ENCODE measurements around the gene TM9SF1. TPM values are rescaled to one million over a fixed set of nuclear protein-coding genes. Genes with fewer than 3 reads are reported as not detected.

Gene TM9SF1
- total RNA-seq, 1 donor from 2014 or later, result 37.3 TPM

DNA sequence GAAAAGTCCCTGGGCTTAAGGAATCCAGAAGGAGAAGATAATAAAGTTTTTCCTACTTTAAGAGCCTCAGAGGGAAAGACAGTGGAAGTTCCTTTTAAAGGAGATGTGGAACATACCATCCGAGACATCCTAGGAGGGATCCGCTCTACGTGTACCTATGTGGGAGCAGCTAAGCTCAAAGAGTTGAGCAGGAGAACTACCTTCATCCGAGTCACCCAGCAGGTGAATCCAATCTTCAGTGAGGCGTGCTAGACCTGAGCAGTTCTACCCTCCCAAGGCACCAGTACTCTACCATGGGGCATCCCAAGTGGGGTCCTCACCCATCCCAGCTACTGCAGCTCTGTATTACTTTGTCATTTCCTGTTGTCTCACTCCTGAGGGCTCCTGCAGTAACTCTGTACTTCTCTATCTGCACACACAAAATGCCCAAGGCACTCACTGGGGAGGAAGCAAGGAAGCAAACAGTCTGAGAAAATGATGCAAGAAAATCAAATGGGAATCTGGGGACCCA lies 43.3 kb upstream of the TM9SF1 start:
- no peak for TF ChIP-seq POLR2AphosphoS5 (IDR thresholded peaks at IDR 0.05; ENCODE audit: insufficient read depth in 1 of 2, low read depth in 1 of 2)
- TF ChIP-seq, protein P1, sequence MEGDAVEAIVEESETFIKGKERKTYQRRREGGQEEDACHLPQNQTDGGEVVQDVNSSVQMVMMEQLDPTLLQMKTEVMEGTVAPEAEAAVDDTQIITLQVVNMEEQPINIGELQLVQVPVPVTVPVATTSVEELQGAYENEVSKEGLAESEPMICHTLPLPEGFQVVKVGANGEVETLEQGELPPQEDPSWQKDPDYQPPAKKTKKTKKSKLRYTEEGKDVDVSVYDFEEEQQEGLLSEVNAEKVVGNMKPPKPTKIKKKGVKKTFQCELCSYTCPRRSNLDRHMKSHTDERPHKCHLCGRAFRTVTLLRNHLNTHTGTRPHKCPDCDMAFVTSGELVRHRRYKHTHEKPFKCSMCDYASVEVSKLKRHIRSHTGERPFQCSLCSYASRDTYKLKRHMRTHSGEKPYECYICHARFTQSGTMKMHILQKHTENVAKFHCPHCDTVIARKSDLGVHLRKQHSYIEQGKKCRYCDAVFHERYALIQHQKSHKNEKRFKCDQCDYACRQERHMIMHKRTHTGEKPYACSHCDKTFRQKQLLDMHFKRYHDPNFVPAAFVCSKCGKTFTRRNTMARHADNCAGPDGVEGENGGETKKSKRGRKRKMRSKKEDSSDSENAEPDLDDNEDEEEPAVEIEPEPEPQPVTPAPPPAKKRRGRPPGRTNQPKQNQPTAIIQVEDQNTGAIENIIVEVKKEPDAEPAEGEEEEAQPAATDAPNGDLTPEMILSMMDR (IDR thresholded peaks at IDR 0.05), result no peak
- TF ChIP-seq POLR2A (IDR thresholded peaks at IDR 0.05), result no peak
- H3K4me1 ChIP-seq, result peaks cover 55% of the 10 kb centered on the region
- peaks cover 0 to 54% of the 10 kb centered on the region in 2 donors for H3K36me3 ChIP-seq
- no peaks in the 10 kb centered on the region for H3K27me3 ChIP-seq
- no peak for DNase-seq (ENCODE audit: extremely low spot score in 2 of 2)
- no peak overlapping the region for H3K4me3 ChIP-seq
- no peak overlapping the region for H3K27ac ChIP-seq
- no peaks in the 10 kb centered on the region for H3K9me3 ChIP-seq
- intact Hi-C loops (cut with DNase I), result no loop called here

DNA sequence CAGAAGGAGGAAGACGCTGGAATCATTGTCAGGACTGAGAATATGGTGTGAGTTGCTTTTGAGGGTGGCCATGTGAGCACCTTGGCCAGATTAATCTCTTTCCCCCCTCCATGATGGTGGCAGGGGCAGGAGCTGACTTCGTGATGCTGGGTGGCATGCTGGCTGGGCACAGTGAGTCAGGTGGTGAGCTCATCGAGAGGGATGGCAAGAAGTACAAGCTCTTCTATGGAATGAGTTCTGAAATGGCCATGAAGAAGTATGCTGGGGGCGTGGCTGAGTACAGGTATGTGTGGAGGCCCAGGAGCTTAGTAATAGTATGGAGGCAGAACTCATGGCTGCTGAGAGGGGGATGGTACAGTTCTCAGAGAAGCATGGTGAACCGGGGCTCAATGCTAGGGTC lies 42.9 kb upstream of the TM9SF1 start:
- H3K4me1 ChIP-seq, result peaks cover 55% of the 10 kb centered on the region
- intact Hi-C loops (cut with DNase I), result no loop called here
- no peak for DNase-seq (ENCODE audit: extremely low spot score in 2 of 2)
- no peaks in the 10 kb centered on the region for H3K9me3 ChIP-seq
- H3K27me3 ChIP-seq, result no peaks in the 10 kb centered on the region
- TF ChIP-seq POLR2A (IDR thresholded peaks at IDR 0.05) (no peak), POLR2AphosphoS5 (IDR thresholded peaks at IDR 0.05; ENCODE audit: insufficient read depth in 1 of 2, low read depth in 1 of 2) (no peak)
- TF ChIP-seq, protein P1 (IDR thresholded peaks at IDR 0.05), result no peak
- no peak overlapping the region for H3K27ac ChIP-seq
- peaks cover 0 to 54% of the 10 kb centered on the region in 2 donors for H3K36me3 ChIP-seq
- no peak overlapping the region for H3K4me3 ChIP-seq

DNA sequence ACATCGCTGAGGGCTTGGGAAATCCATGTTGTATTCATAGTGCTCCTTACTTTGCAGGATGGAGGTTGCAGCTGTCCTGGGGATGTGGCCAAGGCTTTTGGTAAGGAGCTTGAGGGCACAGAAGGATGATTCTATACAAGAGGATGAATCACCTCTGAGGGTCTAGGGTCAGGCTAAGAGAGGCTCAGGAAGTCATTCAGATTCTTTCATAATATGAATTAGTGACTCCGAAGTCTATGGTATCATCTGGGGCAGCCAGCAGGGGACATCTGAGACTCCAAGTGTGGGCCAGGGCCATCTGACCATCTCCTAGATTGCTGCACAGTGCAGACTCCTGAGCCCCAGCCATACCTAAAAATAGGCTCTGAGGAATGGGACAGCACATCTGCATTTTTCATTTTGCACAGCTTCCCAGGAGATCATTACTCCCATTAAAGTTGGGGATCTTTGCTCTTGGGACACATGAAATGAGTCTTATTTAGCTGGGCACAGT lies 42.3 kb upstream of the TM9SF1 start:
- H3K4me3 ChIP-seq, result no peak overlapping the region
- no peak for DNase-seq (ENCODE audit: extremely low spot score in 2 of 2)
- H3K9me3 ChIP-seq, result no peaks in the 10 kb centered on the region
- TF ChIP-seq POLR2AphosphoS5 (IDR thresholded peaks at IDR 0.05; ENCODE audit: insufficient read depth in 1 of 2, low read depth in 1 of 2) (no peak), POLR2A (IDR thresholded peaks at IDR 0.05) (no peak)
- TF ChIP-seq, protein P1 (IDR thresholded peaks at IDR 0.05), result no peak
- peaks cover 56% of the 10 kb centered on the region for H3K4me1 ChIP-seq
- no peaks in the 10 kb centered on the region for H3K27me3 ChIP-seq
- intact Hi-C loops (cut with DNase I), result no loop called here
- H3K36me3 ChIP-seq, result peaks cover 0 to 54% of the 10 kb centered on the region in 2 donors
- no peak overlapping the region for H3K27ac ChIP-seq

DNA sequence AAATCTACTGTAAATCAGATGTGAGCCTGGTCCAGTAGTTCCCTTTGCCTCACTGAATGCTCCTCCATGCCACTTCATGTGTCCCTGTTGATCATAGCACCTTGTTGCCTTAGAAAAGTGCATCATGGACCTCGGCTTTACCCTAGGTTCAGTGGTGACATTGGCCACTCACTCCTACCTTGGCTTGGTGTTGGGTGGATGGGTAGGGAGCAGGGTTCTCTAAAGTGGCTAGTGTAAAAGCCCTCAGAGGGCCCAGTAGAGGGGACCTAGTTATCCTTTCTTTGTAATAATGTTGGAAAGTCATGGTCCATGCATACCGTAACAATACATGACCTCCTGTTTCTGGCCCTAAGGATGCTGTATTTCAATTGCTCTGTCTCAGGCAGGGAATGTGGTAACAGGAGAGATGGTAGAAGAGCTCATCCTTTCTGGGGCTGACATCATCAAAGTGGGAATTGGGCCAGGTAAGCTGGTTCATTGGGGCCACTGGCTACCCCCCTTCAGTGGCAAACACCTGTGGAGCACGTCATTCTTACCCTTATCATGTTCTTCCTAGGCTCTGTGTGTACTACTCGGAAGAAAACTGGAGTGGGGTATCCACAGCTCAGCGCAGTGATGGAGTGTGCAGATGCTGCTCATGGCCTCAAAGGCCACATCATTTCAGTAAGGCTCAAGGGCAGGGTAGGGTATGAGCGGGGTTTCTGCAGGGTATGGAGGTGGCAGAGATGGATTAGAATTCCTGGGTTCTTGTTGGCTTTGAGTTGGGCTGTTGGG lies 41.6 kb upstream of the TM9SF1 start:
- TF ChIP-seq POLR2A (IDR thresholded peaks at IDR 0.05) (no peak), POLR2AphosphoS5 (IDR thresholded peaks at IDR 0.05; ENCODE audit: insufficient read depth in 1 of 2, low read depth in 1 of 2) (no peak)
- TF ChIP-seq, protein P1 (IDR thresholded peaks at IDR 0.05), result no peak
- intact Hi-C loops (cut with DNase I), result no loop called here
- Histone ChIP-seq H3K27me3 (no peaks in the 10 kb centered on the region), H3K4me3 (no peak overlapping the region), H3K36me3 (peaks cover 0 to 54% of the 10 kb centered on the region in 2 donors), H3K27ac (no peak overlapping the region), H3K9me3 (no peaks in the 10 kb centered on the region), H3K4me1 (peaks cover 56% of the 10 kb centered on the region)
- DNase-seq (ENCODE audit: extremely low spot score in 2 of 2), result no peak
